Smooth muscle cell of bladder (primary cell): ENCODE data around the gene ISG20L2. TPM values are rescaled to one million over a fixed set of nuclear protein-coding genes. Genes with fewer than 3 reads are reported as not detected.

Source experiments
- total RNA-seq: library from RNA; depleted of rRNA; stranded (reverse); fragments of >200 nt; gene quantifications from 2 replicates; pipeline ENCODE4 v1.2.3, GENCODE V29; 2014

The ISG20L2 gene
- total RNA-seq: 5.5 and 7.5 TPM in 2 replicates

DNA sequence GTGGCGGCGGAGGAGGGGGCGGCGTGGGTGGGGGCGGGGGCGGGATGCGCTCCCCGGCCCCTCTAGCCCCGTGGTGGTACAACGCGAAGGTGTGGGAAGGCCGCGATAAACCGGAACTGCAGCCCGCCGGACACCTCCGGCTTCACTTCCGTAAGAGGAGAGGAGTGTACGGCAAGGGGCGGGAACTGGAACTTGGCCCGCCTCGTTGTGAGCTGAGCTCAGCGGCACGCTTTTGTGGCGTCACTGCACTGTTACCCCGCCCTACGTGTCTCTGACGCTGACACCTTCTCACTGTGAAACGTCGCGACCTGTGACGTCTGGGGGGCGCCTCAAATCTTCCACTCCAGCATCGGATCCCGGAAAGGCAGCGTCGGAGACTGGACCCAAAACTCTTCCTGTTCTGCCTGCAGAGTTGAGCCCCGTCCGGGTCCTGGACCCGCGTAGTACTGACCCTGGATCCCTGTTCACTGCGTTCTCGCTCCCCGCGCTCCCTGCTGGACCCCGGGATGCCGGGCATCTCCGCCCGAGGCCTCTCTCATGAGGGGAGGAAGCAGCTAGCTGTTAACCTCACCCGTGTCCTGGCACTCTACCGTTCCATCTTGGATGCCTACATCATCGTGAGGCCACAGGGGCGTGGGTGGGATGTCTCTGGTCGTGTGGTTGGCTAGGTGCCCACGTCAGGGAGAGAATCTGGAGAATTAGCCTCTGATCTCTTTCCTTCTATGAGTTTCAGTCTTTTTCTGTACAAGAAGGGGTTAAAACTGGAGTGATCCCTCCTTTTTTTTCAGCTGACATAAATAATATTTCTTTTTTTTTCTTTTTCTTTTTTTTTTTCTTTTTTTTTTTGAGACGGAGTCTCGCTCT is at the start of gene ISG20L2:
ISG20L2 (minus strand) TSS at position 168 of the 864 bp plus-strand sequence. CDS start 1,114 bp downstream, outside the sequence.

GRCh38 chr1:156767101-156767878 is 38.7 kb upstream of the ISG20L2 start, which contains the start of gene PRCC:
Gene PRCC (plus strand): TSS chr1:156767535. CDS start chr1:156767772, 237 bp downstream.

DNA sequence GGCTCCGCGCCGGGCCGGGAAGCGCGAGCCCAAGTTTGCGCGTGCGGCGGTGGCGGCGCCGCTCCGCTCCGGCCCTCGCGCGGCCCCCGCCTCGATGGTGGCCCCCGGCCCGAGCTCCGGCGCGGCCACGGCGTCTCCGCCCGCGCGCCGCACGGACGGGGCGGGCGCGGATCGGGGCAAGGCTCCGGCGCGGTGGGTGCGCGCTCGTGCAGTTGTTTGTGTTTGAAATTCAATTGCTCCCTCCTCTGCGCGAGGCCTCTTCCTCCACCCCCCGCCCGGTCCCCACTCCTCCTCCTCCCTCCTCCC is 22.8 kb upstream of the ISG20L2 start, which contains the start of gene HDGF:
HDGF (minus strand) TSS at position 225 of the 306 bp plus-strand sequence. CDS start 246 bp downstream, outside the sequence.

DNA sequence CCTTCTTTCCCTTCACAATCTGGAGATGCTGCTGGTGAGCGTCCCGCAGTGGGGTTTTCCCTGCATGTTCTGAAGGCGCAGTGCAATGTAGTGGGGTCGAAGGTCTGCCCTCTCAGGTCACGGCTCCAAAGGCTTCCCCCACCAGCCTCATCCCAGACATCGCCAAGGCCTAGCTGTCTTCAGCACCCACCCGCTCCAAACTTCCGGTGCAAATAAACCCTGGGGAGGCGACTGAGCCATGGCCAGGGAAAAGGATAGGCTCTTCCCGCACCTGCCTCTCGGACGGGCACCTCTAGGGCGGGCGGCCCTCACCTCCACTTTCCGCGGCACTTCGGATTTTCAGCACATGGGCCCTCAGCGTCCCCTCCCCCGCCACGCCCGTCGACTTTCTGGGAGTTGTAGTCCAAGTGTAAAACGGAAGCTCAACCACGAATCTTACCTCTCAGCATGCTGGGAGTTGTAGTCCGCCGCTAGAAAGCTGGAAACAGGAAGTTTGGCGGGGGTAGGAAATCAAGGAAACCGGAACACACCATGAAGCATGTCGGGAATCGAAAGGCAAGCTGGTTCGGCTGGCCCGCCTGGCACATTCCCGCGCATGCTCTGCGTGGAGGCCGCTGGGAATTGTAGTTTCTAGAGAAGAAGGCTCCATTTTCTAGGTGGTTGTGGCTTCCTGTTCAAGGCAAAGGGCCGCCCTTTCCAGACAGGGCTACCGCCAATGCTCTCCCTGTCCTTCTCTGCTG is 12.3 kb upstream of the ISG20L2 start, which contains the start of gene MRPL24:
MRPL24 (minus strand) TSS at position 348 of the 740 bp plus-strand sequence. CDS start 2,384 bp downstream, outside the sequence.

DNA sequence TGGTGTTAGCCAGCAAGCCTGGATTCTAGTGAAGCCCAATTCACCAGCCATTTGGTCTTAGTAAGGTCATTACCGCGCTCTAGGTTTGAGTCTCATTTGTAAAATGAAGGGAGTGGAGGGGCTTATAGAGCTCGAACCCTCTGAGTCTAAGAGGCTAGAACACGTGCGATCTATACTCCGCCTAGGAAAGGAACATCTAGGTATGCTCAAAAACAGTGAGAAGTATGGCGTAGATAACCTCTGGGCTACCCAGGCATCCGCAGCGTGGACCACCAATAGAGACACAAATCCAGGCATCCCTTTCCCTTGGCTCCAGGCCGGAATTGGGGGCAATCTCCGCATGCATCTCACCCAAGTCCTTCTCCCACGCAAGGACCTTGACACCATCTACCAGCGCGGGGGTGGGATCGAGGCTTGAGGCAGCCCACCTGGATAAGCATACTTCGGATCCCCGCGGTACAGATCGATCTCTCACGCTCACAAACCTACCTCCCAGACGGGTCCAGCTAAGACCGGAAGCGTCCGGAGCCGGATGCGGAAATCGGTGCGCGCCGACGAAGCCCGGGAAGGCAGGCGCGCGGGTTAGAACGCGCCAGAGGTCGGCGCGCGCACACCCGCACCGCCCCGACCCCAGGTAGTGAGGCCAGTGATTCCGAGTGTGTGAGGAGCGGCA is 504 bp downstream of the ISG20L2 start, which contains the start of gene METTL25B:
METTL25B (plus strand) TSS at position 544 of the 673 bp plus-strand sequence. CDS start 636 bp downstream, outside the sequence.

GRCh38 chr1:156705321-156705917 is 23.1 kb downstream of the ISG20L2 start, which contains the start of gene CRABP2:
Gene CRABP2 (minus strand): TSS chr1:156705583. CDS start chr1:156705446, 137 bp downstream.

GRCh38 chr1:156676820-156677615 is 51.5 kb downstream of the ISG20L2 start, which contains the start of gene NES:
Gene NES (minus strand): TSS chr1:156677407. CDS start chr1:156677264, 143 bp downstream.

Other genes with a start within 250 kb of the ISG20L2 start
- gene MEF2D, start 228.0 kb downstream of the ISG20L2 start, total RNA-seq: 4.2 and 4.3 TPM in 2 replicates
- 2.3 and 2.5 TPM in 2 replicates for gene IQGAP3, start 156.2 kb downstream of the ISG20L2 start, total RNA-seq
- gene TTC24, start 149.0 kb downstream of the ISG20L2 start, total RNA-seq: not detected in 2 replicates
- gene NAXE, start 137.0 kb downstream of the ISG20L2 start, total RNA-seq: 67.7 and 70.2 TPM in 2 replicates
- gene GPATCH4, start 127.3 kb downstream of the ISG20L2 start, total RNA-seq: 7.8 and 9.4 TPM in 2 replicates
- gene HAPLN2, start 109.4 kb downstream of the ISG20L2 start, total RNA-seq: not detected in 2 replicates
- not detected in 2 replicates for gene BCAN, start 86.6 kb downstream of the ISG20L2 start, total RNA-seq
- gene NES, start 51.4 kb downstream of the ISG20L2 start, total RNA-seq: 6.1 and 6.7 TPM in 2 replicates
- 17.5 and 37.3 TPM in 2 replicates for gene CRABP2, start 23.2 kb downstream of the ISG20L2 start, total RNA-seq
- gene METTL25B, start 297 bp downstream of the ISG20L2 start, total RNA-seq: 8.1 and 14.3 TPM in 2 replicates
- 65.1 and 66.7 TPM in 2 replicates for gene MRPL24, start 12.3 kb upstream of the ISG20L2 start, total RNA-seq
- 121 and 125 TPM in 2 replicates for gene HDGF, start 22.9 kb upstream of the ISG20L2 start, total RNA-seq
- 8.7 and 10.0 TPM in 2 replicates for gene PRCC, start 38.8 kb upstream of the ISG20L2 start, total RNA-seq
- gene SH2D2A, start 88.1 kb upstream of the ISG20L2 start, total RNA-seq: not detected in 2 replicates
- not detected in 2 replicates for gene INSRR, start 130.4 kb upstream of the ISG20L2 start, total RNA-seq
- under 0.01 TPM in 1 of 2 replicates, not detected in the other for gene NTRK1, start 132.1 kb upstream of the ISG20L2 start, total RNA-seq
- 1.00 and 1.2 TPM in 2 replicates for gene PEAR1, start 165.0 kb upstream of the ISG20L2 start, total RNA-seq
- gene LRRC71, start 191.9 kb upstream of the ISG20L2 start, total RNA-seq: not detected in 2 replicates